ENCODE measurements around the gene TIGD4.

Gene TIGD4

DNA sequence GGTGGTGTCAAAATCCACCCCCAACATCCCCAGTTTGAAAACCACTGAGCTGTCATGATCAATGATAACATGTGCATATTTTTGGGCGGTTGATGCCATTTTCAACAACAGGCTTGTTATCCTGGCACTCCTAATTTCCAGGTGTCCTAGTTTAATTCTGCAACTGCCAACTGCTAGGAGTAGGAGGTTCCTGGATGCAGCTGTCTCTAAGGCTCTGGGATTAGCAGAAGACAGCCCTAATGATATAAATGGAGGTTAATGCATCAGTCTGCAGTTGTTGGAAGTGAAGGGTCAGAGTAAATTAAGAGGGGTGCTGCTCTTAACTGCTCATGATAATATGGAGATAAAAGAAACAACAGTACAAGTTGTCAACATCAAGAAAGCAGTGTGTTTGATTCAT is 24.0 kb upstream of the TIGD4 start:
- Histone ChIP-seq H3K4me3 (replicated peaks; ENCODE audit: low read depth, low read length) (no peak overlapping the region), H3K27me3 (replicated peaks; ENCODE audit: control insufficient read depth, insufficient read depth, low read length) (no peaks in the 10 kb centered on the region), H3K36me3 (ENCODE audit: control insufficient read depth, insufficient read depth, low read length) (no peaks in the 10 kb centered on the region)
- TF ChIP-seq, protein P1, sequence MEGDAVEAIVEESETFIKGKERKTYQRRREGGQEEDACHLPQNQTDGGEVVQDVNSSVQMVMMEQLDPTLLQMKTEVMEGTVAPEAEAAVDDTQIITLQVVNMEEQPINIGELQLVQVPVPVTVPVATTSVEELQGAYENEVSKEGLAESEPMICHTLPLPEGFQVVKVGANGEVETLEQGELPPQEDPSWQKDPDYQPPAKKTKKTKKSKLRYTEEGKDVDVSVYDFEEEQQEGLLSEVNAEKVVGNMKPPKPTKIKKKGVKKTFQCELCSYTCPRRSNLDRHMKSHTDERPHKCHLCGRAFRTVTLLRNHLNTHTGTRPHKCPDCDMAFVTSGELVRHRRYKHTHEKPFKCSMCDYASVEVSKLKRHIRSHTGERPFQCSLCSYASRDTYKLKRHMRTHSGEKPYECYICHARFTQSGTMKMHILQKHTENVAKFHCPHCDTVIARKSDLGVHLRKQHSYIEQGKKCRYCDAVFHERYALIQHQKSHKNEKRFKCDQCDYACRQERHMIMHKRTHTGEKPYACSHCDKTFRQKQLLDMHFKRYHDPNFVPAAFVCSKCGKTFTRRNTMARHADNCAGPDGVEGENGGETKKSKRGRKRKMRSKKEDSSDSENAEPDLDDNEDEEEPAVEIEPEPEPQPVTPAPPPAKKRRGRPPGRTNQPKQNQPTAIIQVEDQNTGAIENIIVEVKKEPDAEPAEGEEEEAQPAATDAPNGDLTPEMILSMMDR (IDR thresholded peaks at IDR 0.05; ENCODE audit: insufficient read depth, low read length, poor library complexity, severe bottlenecking), result no peak
- DNase-seq (ENCODE audit: extremely low read depth, insufficient read length), result no peak

DNA sequence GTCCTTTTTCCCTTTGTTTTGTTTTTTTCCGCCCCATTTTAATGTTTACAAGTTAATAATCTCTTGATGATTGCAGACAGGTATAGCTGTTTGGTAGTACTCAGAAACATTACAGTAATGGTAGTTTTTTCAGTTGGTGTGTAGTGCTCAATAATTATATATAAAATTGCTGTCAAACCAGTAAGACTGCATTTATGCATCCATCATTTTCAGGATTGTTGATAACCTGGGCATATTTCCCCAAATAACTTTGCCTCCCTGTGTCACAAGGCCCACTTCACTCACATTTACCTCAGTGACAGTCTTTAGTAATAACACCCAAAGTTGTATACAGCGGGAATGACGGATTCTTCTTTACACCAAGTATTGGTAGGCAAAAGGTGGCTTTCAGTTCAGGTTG is 16.4 kb upstream of the TIGD4 start:
- H3K36me3 ChIP-seq (ENCODE audit: control insufficient read depth, insufficient read depth, low read length), result no peaks in the 10 kb centered on the region
- no peaks in the 10 kb centered on the region for H3K27me3 ChIP-seq (replicated peaks; ENCODE audit: control insufficient read depth, insufficient read depth, low read length)
- H3K4me3 ChIP-seq (replicated peaks; ENCODE audit: low read depth, low read length), result no peak overlapping the region
- TF ChIP-seq, protein P1 (IDR thresholded peaks at IDR 0.05; ENCODE audit: insufficient read depth, low read length, poor library complexity, severe bottlenecking), result no peak
- DNase-seq (ENCODE audit: extremely low read depth, insufficient read length), result no peak

DNA sequence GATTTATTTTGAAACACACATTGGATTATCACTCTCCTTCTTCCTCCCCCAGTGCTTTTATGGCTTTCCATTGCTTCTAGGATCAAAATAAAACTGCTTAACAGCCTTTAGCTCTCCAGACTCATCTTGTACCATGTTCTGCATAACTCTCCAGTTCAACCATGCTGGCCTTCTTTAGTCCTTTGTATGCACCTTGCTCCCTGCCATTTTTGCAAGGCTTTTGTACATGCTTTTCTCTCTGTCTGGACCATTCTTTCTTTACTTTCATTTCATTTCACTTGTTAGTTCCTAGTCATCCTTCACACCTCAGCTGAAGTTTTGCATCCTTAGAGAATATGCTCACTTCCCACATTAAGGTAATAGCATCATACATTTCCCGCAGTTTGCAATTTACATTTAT is 7.1 kb upstream of the TIGD4 start:
- DNase-seq (ENCODE audit: extremely low read depth, insufficient read length), result no peak
- Histone ChIP-seq H3K27me3 (replicated peaks; ENCODE audit: control insufficient read depth, insufficient read depth, low read length) (no peaks in the 10 kb centered on the region), H3K36me3 (ENCODE audit: control insufficient read depth, insufficient read depth, low read length) (no peaks in the 10 kb centered on the region), H3K4me3 (replicated peaks; ENCODE audit: low read depth, low read length) (no peak overlapping the region)
- TF ChIP-seq, protein P1 (IDR thresholded peaks at IDR 0.05; ENCODE audit: insufficient read depth, low read length, poor library complexity, severe bottlenecking), result no peak

DNA sequence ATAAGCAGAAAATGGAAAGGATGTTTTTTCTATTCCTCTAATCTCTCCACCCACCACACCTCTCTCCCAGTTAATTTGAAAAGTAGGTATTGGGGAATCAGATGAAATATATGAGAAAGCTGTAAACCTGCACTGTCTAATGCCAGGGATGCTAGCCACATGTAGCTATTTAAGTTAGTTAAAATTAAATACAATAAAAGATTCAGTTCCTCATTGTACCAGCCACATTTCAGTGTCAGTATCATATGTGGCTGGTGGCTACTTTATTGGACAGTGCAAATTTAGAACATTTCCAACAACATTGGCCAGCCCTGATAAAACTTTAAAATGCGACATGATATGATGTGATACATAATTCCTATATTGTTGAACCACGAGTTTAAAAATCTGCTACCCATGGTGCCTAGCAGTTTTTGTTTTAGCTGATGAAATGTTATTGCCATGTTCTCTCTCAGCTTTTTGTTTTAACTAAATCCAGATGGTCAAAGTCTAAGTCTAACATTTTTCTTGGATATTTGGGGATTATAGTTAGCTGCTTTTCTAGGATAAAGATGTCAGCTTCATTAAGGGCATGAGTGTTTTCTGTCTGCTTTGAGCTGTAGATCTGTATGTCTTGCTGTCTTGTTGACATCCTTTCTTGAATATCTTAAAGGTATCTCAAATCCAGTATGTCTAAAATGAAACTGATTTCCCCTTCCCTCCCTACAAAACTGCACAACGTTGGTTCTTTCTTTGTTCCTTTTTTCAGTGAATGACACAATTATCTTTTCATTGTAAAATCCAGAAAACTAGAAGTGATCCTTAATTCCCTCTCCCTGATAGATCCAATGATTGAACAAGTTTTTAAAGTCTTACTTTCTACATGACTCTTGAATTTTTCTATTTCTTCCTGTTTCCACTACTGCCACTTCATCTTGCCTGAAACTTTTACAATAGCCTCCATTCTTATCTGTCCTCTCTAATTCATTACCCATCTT is 6.4 kb upstream of the TIGD4 start:
- Histone ChIP-seq H3K27me3 (replicated peaks; ENCODE audit: control insufficient read depth, insufficient read depth, low read length) (no peaks in the 10 kb centered on the region), H3K4me3 (replicated peaks; ENCODE audit: low read depth, low read length) (no peak overlapping the region), H3K36me3 (ENCODE audit: control insufficient read depth, insufficient read depth, low read length) (no peaks in the 10 kb centered on the region)
- TF ChIP-seq, protein P1 (IDR thresholded peaks at IDR 0.05; ENCODE audit: insufficient read depth, low read length, poor library complexity, severe bottlenecking), result no peak
- no peak for DNase-seq (ENCODE audit: extremely low read depth, insufficient read length)

DNA sequence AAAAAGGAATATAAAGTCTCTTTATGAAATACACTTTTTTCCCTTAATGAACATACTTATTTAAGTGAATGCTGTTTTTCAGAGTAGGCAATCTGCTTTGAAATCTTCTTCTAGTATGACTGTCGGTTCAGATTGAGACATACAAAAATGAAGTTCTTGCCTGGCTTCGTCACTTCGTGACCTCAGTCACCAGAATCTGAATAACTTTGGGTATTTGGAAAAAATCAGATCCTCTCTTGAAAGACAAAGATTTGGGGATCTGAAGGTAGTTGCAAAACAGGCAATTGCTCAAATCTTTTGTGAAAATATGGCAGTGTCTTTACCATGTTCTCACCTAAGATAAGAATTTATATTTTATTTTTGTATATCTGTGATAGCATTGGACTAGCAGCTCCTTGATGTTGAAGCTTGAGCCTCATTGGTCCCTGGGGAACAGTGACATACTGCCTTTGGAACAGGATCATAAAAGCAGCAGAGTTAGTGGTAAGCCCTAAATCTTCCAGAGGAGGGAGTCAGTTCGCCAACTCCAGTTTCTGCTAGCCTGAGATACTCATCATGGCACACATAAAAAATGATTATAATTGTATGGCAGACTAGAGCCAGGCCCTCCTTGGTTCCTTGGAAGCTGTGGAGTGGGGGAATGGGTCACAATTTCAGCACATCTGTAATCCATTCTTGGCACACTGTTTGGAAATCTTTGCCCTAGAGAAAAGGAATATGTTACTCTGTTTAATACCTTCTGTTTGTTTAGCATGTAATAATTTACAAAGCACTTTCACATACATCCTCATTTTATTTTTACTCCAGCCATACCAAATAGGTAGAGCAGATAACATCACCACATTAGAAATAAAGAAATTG is 5.2 kb upstream of the TIGD4 start:
- H3K27me3 ChIP-seq (replicated peaks; ENCODE audit: control insufficient read depth, insufficient read depth, low read length), result no peaks in the 10 kb centered on the region
- TF ChIP-seq, protein P1 (IDR thresholded peaks at IDR 0.05; ENCODE audit: insufficient read depth, low read length, poor library complexity, severe bottlenecking), result no peak
- H3K36me3 ChIP-seq (ENCODE audit: control insufficient read depth, insufficient read depth, low read length), result no peaks in the 10 kb centered on the region
- H3K4me3 ChIP-seq (replicated peaks; ENCODE audit: low read depth, low read length), result no peak overlapping the region
- no peak for DNase-seq (ENCODE audit: extremely low read depth, insufficient read length)
